ENCODE measurements around the gene NME4. TPM values are rescaled to one million over a fixed set of nuclear protein-coding genes. Genes with fewer than 3 reads are reported as not detected.
A peak's percentile ranks its signal among the peaks of the same experiment; 100 is the strongest.

NME4 gene
- total RNA-seq, 2 donors from 2014 or later, result 274 to 350 TPM

DNA sequence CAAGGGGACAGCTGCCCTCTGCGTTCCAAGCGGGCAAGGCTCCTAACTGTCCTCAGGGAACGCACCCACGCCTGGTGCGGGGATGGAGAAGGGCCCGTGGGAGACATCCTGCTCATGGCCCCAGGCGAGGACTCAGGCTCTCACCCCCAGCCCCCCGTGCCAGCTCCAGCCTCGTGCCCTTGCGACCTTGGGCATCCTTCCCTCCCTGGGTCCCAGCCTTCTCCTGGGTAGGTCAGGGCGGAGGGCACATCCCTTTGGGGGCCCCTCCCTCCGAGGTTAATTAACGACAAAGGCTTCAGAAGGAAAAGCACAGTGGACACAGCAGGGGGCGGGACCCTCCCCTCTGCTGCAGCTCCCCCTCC, 18.2 kb upstream of the NME4 start:
- WGBS, 2 experiments (ENCODE audit: insufficient coverage in 1 of 2, insufficient read length in 1 of 2), result 82 to 88% methylated on average over 6 to 14 of the region's 14 CpGs
- H3K27me3 Mint-ChIP-seq (ENCODE audit: insufficient read depth), result no peaks in the 10 kb centered on the region
- peaks cover 21% of the 10 kb centered on the region for H3K36me3 ChIP-seq (ENCODE audit: control insufficient read depth, insufficient read depth, low read length)
- no peak overlapping the region for H3K27ac ChIP-seq (ENCODE audit: low read depth, low read length)
- H3K4me1 ChIP-seq (ENCODE audit: control insufficient read depth, insufficient read depth, low read length), result peaks cover 19% of the 10 kb centered on the region
- H3K4me1 Mint-ChIP-seq, result peaks cover 17% of the 10 kb centered on the region
- no peaks in the 10 kb centered on the region for H3K9me3 ChIP-seq (ENCODE audit: control insufficient read depth, low read length)
- H3K36me3 Mint-ChIP-seq (ENCODE audit: low read depth), result peaks cover 8% of the 10 kb centered on the region
- no peak overlapping the region for H3K4me3 ChIP-seq (ENCODE audit: low read length)
- no peak for DNase-seq
- no peaks in the 10 kb centered on the region for H3K9me3 Mint-ChIP-seq
- TF ChIP-seq, protein P1, sequence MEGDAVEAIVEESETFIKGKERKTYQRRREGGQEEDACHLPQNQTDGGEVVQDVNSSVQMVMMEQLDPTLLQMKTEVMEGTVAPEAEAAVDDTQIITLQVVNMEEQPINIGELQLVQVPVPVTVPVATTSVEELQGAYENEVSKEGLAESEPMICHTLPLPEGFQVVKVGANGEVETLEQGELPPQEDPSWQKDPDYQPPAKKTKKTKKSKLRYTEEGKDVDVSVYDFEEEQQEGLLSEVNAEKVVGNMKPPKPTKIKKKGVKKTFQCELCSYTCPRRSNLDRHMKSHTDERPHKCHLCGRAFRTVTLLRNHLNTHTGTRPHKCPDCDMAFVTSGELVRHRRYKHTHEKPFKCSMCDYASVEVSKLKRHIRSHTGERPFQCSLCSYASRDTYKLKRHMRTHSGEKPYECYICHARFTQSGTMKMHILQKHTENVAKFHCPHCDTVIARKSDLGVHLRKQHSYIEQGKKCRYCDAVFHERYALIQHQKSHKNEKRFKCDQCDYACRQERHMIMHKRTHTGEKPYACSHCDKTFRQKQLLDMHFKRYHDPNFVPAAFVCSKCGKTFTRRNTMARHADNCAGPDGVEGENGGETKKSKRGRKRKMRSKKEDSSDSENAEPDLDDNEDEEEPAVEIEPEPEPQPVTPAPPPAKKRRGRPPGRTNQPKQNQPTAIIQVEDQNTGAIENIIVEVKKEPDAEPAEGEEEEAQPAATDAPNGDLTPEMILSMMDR (conservative IDR thresholded peaks at IDR 0.05), result no peak
- H3K9ac ChIP-seq (ENCODE audit: extremely low read depth, low read length, poor library complexity, severe bottlenecking), result no peak overlapping the region
- no peaks in the 10 kb centered on the region for H3K27me3 ChIP-seq (ENCODE audit: control insufficient read depth, insufficient read depth, low read length, poor library complexity, severe bottlenecking)
- no peak overlapping the region for H3K27ac Mint-ChIP-seq
- H3K4me3 Mint-ChIP-seq, result no peak overlapping the region

DNA sequence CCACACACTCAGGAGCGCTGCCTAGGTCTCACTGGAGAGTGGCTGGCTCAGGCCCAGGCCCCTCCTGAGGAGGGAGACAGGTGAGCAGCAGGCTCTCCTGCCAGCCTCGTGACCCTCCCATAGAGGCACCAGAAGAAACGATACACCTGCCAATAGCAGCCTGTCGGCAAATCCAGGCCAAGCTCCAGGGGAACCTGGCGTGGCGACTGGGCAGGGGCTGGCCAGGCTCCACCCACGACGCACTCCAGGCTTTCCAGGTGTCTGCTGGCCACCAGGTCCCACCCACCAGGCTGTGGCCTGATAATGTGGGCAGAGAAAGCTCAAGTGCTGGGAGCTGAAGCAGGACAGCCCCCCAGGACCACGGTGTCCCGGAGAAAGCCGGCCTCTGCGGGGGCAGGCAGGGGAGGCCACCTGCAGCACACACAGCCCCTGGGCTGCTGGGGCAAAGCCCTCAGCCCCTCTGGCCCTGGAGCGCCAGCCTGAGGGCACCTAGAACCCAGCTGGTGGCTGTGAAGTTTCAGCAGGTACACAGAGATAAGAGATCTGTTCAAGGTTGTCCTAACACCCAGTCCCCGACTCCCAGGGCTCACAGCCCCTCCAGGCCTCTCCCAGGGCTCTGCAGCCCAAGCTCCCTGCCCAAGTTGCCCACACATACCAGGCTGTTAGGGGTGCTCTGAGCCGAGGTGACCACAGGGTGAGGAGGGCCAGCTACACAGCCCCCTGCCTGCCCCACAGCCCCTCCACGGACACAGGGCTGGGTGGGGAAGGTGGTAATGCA, 17.6 kb upstream of the NME4 start:
- no peak overlapping the region for H3K27ac Mint-ChIP-seq
- H3K9me3 Mint-ChIP-seq, result no peaks in the 10 kb centered on the region
- H3K27ac ChIP-seq (ENCODE audit: low read depth, low read length), result no peak overlapping the region
- H3K27me3 ChIP-seq (ENCODE audit: control insufficient read depth, insufficient read depth, low read length, poor library complexity, severe bottlenecking), result no peaks in the 10 kb centered on the region
- H3K9ac ChIP-seq (ENCODE audit: extremely low read depth, low read length, poor library complexity, severe bottlenecking), result no peak overlapping the region
- DNase-seq, result peak; percentile 96
- 75 to 89% methylated on average over 14 to 16 of the region's 16 CpGs for WGBS, 2 experiments (ENCODE audit: insufficient coverage in 1 of 2, insufficient read length in 1 of 2)
- no peaks in the 10 kb centered on the region for H3K9me3 ChIP-seq (ENCODE audit: control insufficient read depth, low read length)
- peak overlapping the region; percentile 77 for H3K4me3 Mint-ChIP-seq
- peaks cover 24% of the 10 kb centered on the region for H3K4me1 ChIP-seq (ENCODE audit: control insufficient read depth, insufficient read depth, low read length)
- H3K4me1 Mint-ChIP-seq, result peaks cover 23% of the 10 kb centered on the region
- peak overlapping the region; percentile 84 for H3K4me3 ChIP-seq (ENCODE audit: low read length)
- peaks cover 8% of the 10 kb centered on the region for H3K36me3 Mint-ChIP-seq (ENCODE audit: low read depth)
- peaks cover 18% of the 10 kb centered on the region for H3K36me3 ChIP-seq (ENCODE audit: control insufficient read depth, insufficient read depth, low read length)
- H3K27me3 Mint-ChIP-seq (ENCODE audit: insufficient read depth), result no peaks in the 10 kb centered on the region
- TF ChIP-seq, protein P1 (conservative IDR thresholded peaks at IDR 0.05), result no peak

DNA sequence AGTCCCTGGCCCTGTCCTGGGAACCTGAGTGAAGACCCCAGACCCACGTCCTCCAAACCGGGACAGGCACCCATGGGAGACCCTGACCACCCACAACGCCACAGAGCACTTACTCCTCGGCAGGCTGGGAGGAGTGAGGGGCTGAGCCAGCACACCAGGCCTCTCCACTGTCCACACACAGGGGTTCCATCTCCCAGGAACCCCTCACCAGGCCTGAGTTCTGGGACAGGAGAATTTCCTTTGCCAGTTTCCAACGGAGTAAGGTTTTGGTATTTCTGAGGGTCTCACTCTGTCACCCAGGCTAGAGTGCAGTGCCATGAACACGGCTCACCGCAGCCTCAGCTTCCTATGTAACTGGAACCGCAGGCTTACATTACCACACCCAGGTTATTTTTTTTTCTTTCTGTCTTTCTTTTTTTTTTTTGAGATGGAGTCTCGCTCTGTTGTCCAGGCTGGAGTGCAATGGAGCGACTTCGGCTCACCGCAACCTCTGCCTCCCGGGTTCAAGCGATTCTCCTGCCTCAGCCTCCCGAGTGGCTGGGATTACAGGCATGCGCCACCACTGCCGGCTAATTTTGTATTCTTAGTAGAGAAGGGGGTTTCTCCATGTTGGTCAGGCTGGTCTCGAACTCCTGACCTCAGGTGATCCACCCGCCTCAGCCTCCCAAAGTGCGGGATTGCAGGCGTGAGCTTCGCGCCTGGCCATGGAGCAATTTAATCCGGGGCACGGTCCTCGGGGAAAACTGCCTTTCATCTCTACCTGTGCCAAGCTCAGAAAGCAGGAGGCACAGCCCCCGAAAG, 16.8 kb upstream of the NME4 start:
- Histone ChIP-seq H3K9me3 (ENCODE audit: control insufficient read depth, low read length) (no peaks in the 10 kb centered on the region), H3K4me1 (ENCODE audit: control insufficient read depth, insufficient read depth, low read length) (peaks cover 24% of the 10 kb centered on the region), H3K4me3 (ENCODE audit: low read length) (peak overlapping the region; percentile 84), H3K27ac (ENCODE audit: low read depth, low read length) (no peak overlapping the region), H3K36me3 (ENCODE audit: control insufficient read depth, insufficient read depth, low read length) (peaks cover 11% of the 10 kb centered on the region), H3K27me3 (ENCODE audit: control insufficient read depth, insufficient read depth, low read length, poor library complexity, severe bottlenecking) (no peaks in the 10 kb centered on the region), H3K9ac (ENCODE audit: extremely low read depth, low read length, poor library complexity, severe bottlenecking) (no peak overlapping the region)
- no peak for DNase-seq
- peak overlapping the region; percentile 77 for H3K4me3 Mint-ChIP-seq
- no peaks in the 10 kb centered on the region for H3K9me3 Mint-ChIP-seq
- H3K27ac Mint-ChIP-seq, result no peak overlapping the region
- no peaks in the 10 kb centered on the region for H3K27me3 Mint-ChIP-seq (ENCODE audit: insufficient read depth)
- TF ChIP-seq, protein P1 (conservative IDR thresholded peaks at IDR 0.05), result no peak
- peaks cover 5% of the 10 kb centered on the region for H3K36me3 Mint-ChIP-seq (ENCODE audit: low read depth)
- 84 to 86% methylated on average over 22 to 27 of the region's 27 CpGs for WGBS, 2 experiments (ENCODE audit: insufficient coverage in 1 of 2, insufficient read length in 1 of 2)
- H3K4me1 Mint-ChIP-seq, result peaks cover 23% of the 10 kb centered on the region
